HEK293 (cell line): Measurements from ENCODE around the gene UROD.

Experiments used
- CTCF ChIA-PET: fragments of 350-600 bp; formaldehyde crosslinking; extraction: SDS; loops from one replicate; lab custom pipeline; 2021; ENCODE audit warnings: antibody characterized with exemption; lab: Yijun Ruan, JAX
- POLR2A ChIA-PET: fragments of 300-600 bp; formaldehyde crosslinking; extraction: SDS; loops from one replicate; lab custom pipeline; 2020; ENCODE audit warnings: antibody characterized with exemption, inconsistent platforms; lab: Yijun Ruan, JAX
- H3K27ac ChIP-seq: fragments of 200-500 bp; sonication (Bioruptor generic); 2 replicates; pipeline ENCODE4 v1.5.1; 2014; ENCODE audit warnings: low read depth, low read length, control low read depth, inconsistent platforms; ENCODE audit errors: extremely low read depth
- H3K36me3 ChIP-seq, 2 experiments: fragments of 200-500 bp in 1 of 2; sonication (Bioruptor generic) in 1 of 2; 1 replicate in 1 of 2; 2 replicates in 1 of 2; pipeline ENCODE4 v1.5.1; 2014 to 2017; ENCODE audit warnings: inconsistent platforms in 2 of 2, low read length in 2 of 2; ENCODE audit not compliant: control insufficient read depth in 2 of 2, insufficient read depth in 1 of 2
- H3K4me1 ChIP-seq: fragments of 200-500 bp; sonication (Bioruptor generic); 2 replicates; pipeline ENCODE4 v1.5.1; 2014; ENCODE audit warnings: mild to moderate bottlenecking, low read length, inconsistent platforms; ENCODE audit not compliant: control insufficient read depth, insufficient read depth
- H3K4me3 ChIP-seq: 2 replicates; pipeline ENCODE4 v1.5.1; 2011; ENCODE audit warnings: low read depth, mild to moderate bottlenecking, control low read depth, low read length, moderate library complexity
- H3K9me3 ChIP-seq: fragments of 200-500 bp; sonication (Bioruptor generic); 2 replicates; pipeline ENCODE4 v1.5.1; 2014; ENCODE audit warnings: low read depth, low read length, inconsistent platforms; ENCODE audit not compliant: control insufficient read depth, insufficient read depth
- GLI2 ChIP-seq: fragments of 450-650 bp; formaldehyde crosslinking; IDR thresholded peaks from 2 replicates; pipeline ENCODE4; 2017; ENCODE audit warnings: missing biosample characterization, missing genetic modification characterization, low read depth, borderline replicate concordance
- GLI4 ChIP-seq: fragments of 450-650 bp; formaldehyde crosslinking; IDR thresholded peaks from 2 replicates; pipeline ENCODE4 v1.5.1; 2016; ENCODE audit warnings: missing biosample characterization, missing genetic modification characterization
- OVOL3 ChIP-seq: fragments of 450-650 bp; formaldehyde crosslinking; IDR thresholded peaks from 2 replicates; pipeline ENCODE4 v1.5.1; 2016; ENCODE audit warnings: missing biosample characterization, missing genetic modification characterization
- RBAK ChIP-seq: fragments of 450-650 bp; formaldehyde crosslinking; IDR thresholded peaks from 2 replicates; pipeline ENCODE4 v1.5.1; 2016; ENCODE audit warnings: missing biosample characterization, missing genetic modification characterization
- WT1 ChIP-seq: fragments of 450-650 bp; formaldehyde crosslinking; IDR thresholded peaks from 2 replicates; pipeline ENCODE4 v1.5.1; 2016; ENCODE audit warnings: missing biosample characterization, missing genetic modification characterization
- ZIC2 ChIP-seq: fragments of 450-650 bp; formaldehyde crosslinking; IDR thresholded peaks from 2 replicates; pipeline ENCODE4 v1.5.1; 2016; ENCODE audit warnings: missing biosample characterization, missing genetic modification characterization
- ZNF2 ChIP-seq: fragments of 450-650 bp; formaldehyde crosslinking; IDR thresholded peaks from 2 replicates; pipeline ENCODE4 v1.5.1; 2016; ENCODE audit warnings: missing biosample characterization, missing genetic modification characterization
- ZNF23 ChIP-seq: fragments of 450-650 bp; formaldehyde crosslinking; IDR thresholded peaks from 2 replicates; pipeline ENCODE4 v1.5.1; 2016; ENCODE audit warnings: missing biosample characterization, missing genetic modification characterization, borderline replicate concordance
- ZNF560 ChIP-seq: fragments of 450-650 bp; formaldehyde crosslinking; IDR thresholded peaks from 2 replicates; pipeline ENCODE4 v1.5.1; 2017; ENCODE audit warnings: missing biosample characterization, missing genetic modification characterization, borderline replicate concordance
- ZNF658 ChIP-seq: fragments of 450-650 bp; formaldehyde crosslinking; IDR thresholded peaks from 2 replicates; pipeline ENCODE4; 2016; ENCODE audit warnings: missing biosample characterization, missing genetic modification characterization
- ZNF777 ChIP-seq: fragments of 450-650 bp; formaldehyde crosslinking; IDR thresholded peaks from 2 replicates; pipeline ENCODE4 v1.5.1; 2017; ENCODE audit warnings: missing biosample characterization, missing genetic modification characterization, borderline replicate concordance
- ZNF791 ChIP-seq: fragments of 450-650 bp; formaldehyde crosslinking; IDR thresholded peaks from 2 replicates; pipeline ENCODE4 v1.5.1; 2016; ENCODE audit warnings: missing biosample characterization, missing genetic modification characterization
- ZSCAN30 ChIP-seq: fragments of 450-650 bp; IDR thresholded peaks from 2 replicates; pipeline ENCODE4 v1.5.1; 2018; ENCODE audit warnings: missing biosample characterization, mild to moderate bottlenecking, missing genetic modification characterization, moderate library complexity
- TF ChIP-seq, protein P1 (sequence below): fragments of 450-650 bp; formaldehyde crosslinking; IDR thresholded peaks from 2 replicates; pipeline ENCODE4 v1.5.1; 2017; ENCODE audit warnings: missing biosample characterization, missing genetic modification characterization
- TF ChIP-seq, protein P2 (sequence below): fragments of 450-650 bp; formaldehyde crosslinking; IDR thresholded peaks from 2 replicates; pipeline ENCODE4 v1.5.1; 2017; ENCODE audit warnings: missing biosample characterization, missing genetic modification characterization
- TF ChIP-seq, protein P3 (sequence below): fragments of 450-650 bp; formaldehyde crosslinking; IDR thresholded peaks from 2 replicates; pipeline ENCODE4 v1.5.1; 2016; ENCODE audit warnings: missing biosample characterization, missing genetic modification characterization
- TF ChIP-seq, protein P4 (sequence below): fragments of 450-650 bp; formaldehyde crosslinking; IDR thresholded peaks from 2 replicates; pipeline ENCODE4 v1.5.1; 2017; ENCODE audit warnings: missing biosample characterization, missing genetic modification characterization

The UROD gene

DNA sequence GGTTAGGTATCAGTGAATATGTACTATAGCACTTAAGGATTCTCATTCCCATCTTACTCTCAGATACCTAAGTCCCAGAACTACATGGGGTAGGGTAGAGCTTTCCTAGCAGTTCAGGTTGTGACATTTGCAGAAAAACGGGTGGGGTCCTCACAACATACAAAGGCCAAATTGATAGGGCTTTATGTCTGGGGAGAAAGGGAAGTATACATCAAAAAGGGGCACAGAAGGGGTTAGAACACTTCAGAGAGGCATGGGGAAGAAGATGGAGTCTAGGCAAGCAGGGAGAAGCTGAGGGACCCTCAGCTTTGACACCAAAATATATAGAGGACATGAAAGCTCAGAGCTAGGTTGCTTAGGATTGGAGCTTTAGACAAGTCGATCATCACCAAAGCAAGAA, 3.6 kb downstream of the UROD start:
- Histone ChIP-seq H3K9me3 (no peaks in the 10 kb centered on the region), H3K27ac (no peak overlapping the region), H3K4me3 (no peak overlapping the region), H3K4me1 (no peaks in the 10 kb centered on the region), H3K36me3 (peaks cover 0 to 35% of the 10 kb centered on the region in 2 experiments; a peak in 1 of 3 replicates)
- TF ChIP-seq, protein P1, sequence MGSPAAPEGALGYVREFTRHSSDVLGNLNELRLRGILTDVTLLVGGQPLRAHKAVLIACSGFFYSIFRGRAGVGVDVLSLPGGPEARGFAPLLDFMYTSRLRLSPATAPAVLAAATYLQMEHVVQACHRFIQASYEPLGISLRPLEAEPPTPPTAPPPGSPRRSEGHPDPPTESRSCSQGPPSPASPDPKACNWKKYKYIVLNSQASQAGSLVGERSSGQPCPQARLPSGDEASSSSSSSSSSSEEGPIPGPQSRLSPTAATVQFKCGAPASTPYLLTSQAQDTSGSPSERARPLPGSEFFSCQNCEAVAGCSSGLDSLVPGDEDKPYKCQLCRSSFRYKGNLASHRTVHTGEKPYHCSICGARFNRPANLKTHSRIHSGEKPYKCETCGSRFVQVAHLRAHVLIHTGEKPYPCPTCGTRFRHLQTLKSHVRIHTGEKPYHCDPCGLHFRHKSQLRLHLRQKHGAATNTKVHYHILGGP (tag by site-specific recombination): no peak
- TF ChIP-seq, protein P2, sequence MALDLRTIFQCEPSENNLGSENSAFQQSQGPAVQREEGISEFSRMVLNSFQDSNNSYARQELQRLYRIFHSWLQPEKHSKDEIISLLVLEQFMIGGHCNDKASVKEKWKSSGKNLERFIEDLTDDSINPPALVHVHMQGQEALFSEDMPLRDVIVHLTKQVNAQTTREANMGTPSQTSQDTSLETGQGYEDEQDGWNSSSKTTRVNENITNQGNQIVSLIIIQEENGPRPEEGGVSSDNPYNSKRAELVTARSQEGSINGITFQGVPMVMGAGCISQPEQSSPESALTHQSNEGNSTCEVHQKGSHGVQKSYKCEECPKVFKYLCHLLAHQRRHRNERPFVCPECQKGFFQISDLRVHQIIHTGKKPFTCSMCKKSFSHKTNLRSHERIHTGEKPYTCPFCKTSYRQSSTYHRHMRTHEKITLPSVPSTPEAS: no peak
- TF ChIP-seq ZNF791 (tag by site-specific recombination): no peak
- no peak for TF ChIP-seq ZNF23 (tag by site-specific recombination)
- TF ChIP-seq, protein P3, sequence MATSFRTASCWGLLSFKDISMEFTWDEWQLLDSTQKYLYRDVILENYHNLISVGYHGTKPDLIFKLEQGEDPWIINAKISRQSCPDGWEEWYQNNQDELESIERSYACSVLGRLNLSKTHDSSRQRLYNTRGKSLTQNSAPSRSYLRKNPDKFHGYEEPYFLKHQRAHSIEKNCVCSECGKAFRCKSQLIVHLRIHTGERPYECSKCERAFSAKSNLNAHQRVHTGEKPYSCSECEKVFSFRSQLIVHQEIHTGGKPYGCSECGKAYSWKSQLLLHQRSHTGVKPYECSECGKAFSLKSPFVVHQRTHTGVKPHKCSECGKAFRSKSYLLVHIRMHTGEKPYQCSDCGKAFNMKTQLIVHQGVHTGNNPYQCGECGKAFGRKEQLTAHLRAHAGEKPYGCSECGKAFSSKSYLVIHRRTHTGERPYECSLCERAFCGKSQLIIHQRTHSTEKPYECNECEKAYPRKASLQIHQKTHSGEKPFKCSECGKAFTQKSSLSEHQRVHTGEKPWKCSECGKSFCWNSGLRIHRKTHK: no peak
- TF ChIP-seq RBAK (tag by site-specific recombination): no peak
- no peak for TF ChIP-seq GLI4 (tag by site-specific recombination)
- ChIA-PET CTCF (interaction anchor here (0.8 to 12.0 kb wide), 3 partner anchors 17 to 282 kb away, joined by 3 to 304 read pairs (median 9); no protein-coding TSS in a partner anchor), POLR2A (interaction anchor here (0.6 kb wide), 2 partner anchors 171 to 226 kb away, joined by 3 to 4 read pairs; no protein-coding TSS in a partner anchor)

DNA sequence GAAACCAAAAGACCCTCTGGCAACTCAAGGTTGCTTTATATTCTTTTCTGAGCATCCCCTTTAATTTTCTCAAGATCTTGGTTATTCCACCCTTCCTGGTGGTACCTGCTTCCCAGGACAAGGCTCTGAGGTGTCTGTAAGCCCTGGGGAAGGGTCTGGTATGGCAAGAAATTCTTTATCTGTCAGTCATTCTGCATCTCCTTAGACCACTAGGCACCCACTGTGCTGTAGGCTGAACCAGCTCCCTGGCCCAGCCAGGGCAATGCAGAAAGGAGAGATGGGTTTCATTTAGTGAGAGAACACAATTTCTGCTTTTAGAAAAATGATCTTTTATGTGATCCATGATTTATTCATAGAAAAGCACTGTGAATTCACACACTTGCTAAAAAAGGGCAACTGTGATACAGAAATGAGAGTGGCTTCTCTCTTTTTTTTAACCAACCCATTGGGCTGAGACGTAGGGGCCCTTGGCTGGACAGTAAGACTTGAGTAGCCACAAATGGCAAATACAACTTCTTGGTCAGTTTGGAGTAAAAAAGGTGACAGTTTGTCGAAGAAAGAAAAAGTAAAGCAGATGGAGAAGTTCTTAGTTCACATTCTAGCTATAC, 4.1 kb downstream of the UROD start:
- POLR2A ChIA-PET: interaction anchor here (0.6 kb wide), 2 partner anchors 172 to 227 kb away, joined by 3 to 4 read pairs; no protein-coding TSS in a partner anchor
- peaks cover 0 to 35% of the 10 kb centered on the region in 2 experiments; a peak in 1 of 3 replicates for H3K36me3 ChIP-seq
- no peaks in the 10 kb centered on the region for H3K4me1 ChIP-seq
- CTCF ChIA-PET: interaction anchor here (0.8 to 12.0 kb wide), 5 partner anchors 16 to 477 kb away, joined by 3 to 304 read pairs (median 6); no protein-coding TSS in a partner anchor
- no peak overlapping the region for H3K4me3 ChIP-seq
- no peak overlapping the region for H3K27ac ChIP-seq
- TF ChIP-seq GLI2 (no peak), ZNF2 (no peak), ZNF560 (tag by site-specific recombination) (no peak), ZSCAN30 (tag by site-specific recombination) (no peak), WT1 (tag by site-specific recombination) (no peak), OVOL3 (tag by site-specific recombination) (no peak), ZNF777 (tag by site-specific recombination) (no peak), ZIC2 (tag by site-specific recombination) (no peak), ZNF658 (tag by site-specific recombination) (no peak)
- TF ChIP-seq, protein P4, sequence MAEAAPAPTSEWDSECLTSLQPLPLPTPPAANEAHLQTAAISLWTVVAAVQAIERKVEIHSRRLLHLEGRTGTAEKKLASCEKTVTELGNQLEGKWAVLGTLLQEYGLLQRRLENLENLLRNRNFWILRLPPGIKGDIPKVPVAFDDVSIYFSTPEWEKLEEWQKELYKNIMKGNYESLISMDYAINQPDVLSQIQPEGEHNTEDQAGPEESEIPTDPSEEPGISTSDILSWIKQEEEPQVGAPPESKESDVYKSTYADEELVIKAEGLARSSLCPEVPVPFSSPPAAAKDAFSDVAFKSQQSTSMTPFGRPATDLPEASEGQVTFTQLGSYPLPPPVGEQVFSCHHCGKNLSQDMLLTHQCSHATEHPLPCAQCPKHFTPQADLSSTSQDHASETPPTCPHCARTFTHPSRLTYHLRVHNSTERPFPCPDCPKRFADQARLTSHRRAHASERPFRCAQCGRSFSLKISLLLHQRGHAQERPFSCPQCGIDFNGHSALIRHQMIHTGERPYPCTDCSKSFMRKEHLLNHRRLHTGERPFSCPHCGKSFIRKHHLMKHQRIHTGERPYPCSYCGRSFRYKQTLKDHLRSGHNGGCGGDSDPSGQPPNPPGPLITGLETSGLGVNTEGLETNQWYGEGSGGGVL (tag by site-specific recombination): no peak
- TF ChIP-seq, all 188 proteins: peak for 0
- no peaks in the 10 kb centered on the region for H3K9me3 ChIP-seq
